ENCODE measurements around the gene PACS2. TPM values are rescaled to one million over a fixed set of nuclear protein-coding genes. Genes with fewer than 3 reads are reported as not detected.
"Not testable (repeated sequence)": the region's sequence is repeated elsewhere in the genome, so short reads cannot be mapped to it uniquely, and the experiment has no call there.

Gene PACS2
- total RNA-seq, 1 donor: 27.0 TPM

GRCh38 chr14:105316968-105317510 lies 2.5 kb downstream of the PACS2 start:
- no peak overlapping the region for H3K4me3 ChIP-seq (ENCODE audit: low read length)
- H3K27me3 ChIP-seq (ENCODE audit: insufficient read depth, low read length): no peaks in the 10 kb centered on the region
- peaks cover 30% of the 10 kb centered on the region for H3K4me1 ChIP-seq (ENCODE audit: insufficient read depth, low read length)
- no peaks in the 10 kb centered on the region for H3K9me3 ChIP-seq (ENCODE audit: low read depth, low read length)

GRCh38 chr14:105317546-105317945 lies 3.0 kb downstream of the PACS2 start:
- H3K4me1 ChIP-seq (ENCODE audit: insufficient read depth, low read length): peaks cover 30% of the 10 kb centered on the region
- H3K9me3 ChIP-seq (ENCODE audit: low read depth, low read length): no peaks in the 10 kb centered on the region
- H3K27me3 ChIP-seq (ENCODE audit: insufficient read depth, low read length): no peaks in the 10 kb centered on the region
- H3K4me3 ChIP-seq (ENCODE audit: low read length): no peak overlapping the region

- Histone ChIP-seq H3K9me3 (ENCODE audit: low read depth, low read length) (no peaks in the 10 kb centered on the region), H3K4me1 (ENCODE audit: insufficient read depth, low read length) (no peaks in the 10 kb centered on the region), H3K4me3 (ENCODE audit: low read length) (no peak overlapping the region), H3K27me3 (ENCODE audit: insufficient read depth, low read length) (no peaks in the 10 kb centered on the region)
Measured at GRCh38 chr14:105322791-105323556, 8.4 kb downstream of the PACS2 start.

GRCh38 chr14:105323663-105324062 lies 9.1 kb downstream of the PACS2 start:
- Histone ChIP-seq H3K9me3 (ENCODE audit: low read depth, low read length) (no peaks in the 10 kb centered on the region), H3K4me1 (ENCODE audit: insufficient read depth, low read length) (no peaks in the 10 kb centered on the region), H3K4me3 (ENCODE audit: low read length) (no peak overlapping the region), H3K27me3 (ENCODE audit: insufficient read depth, low read length) (no peaks in the 10 kb centered on the region)

- Histone ChIP-seq H3K9me3 (ENCODE audit: low read depth, low read length) (no peaks in the 10 kb centered on the region), H3K4me1 (ENCODE audit: insufficient read depth, low read length) (no peaks in the 10 kb centered on the region), H3K4me3 (ENCODE audit: low read length) (no peak overlapping the region), H3K27me3 (ENCODE audit: insufficient read depth, low read length) (no peaks in the 10 kb centered on the region)
Measured at GRCh38 chr14:105324080-105324778, 9.7 kb downstream of the PACS2 start.

- Histone ChIP-seq H3K4me1 (ENCODE audit: insufficient read depth, low read length) (no peaks in the 10 kb centered on the region), H3K9me3 (ENCODE audit: low read depth, low read length) (no peaks in the 10 kb centered on the region), H3K27me3 (ENCODE audit: insufficient read depth, low read length) (no peaks in the 10 kb centered on the region), H3K4me3 (ENCODE audit: low read length) (no peak overlapping the region)
Measured at GRCh38 chr14:105324871-105325270, 10.3 kb downstream of the PACS2 start.

- H3K4me3 ChIP-seq (ENCODE audit: low read length): no peak overlapping the region
- H3K27me3 ChIP-seq (ENCODE audit: insufficient read depth, low read length): no peaks in the 10 kb centered on the region
- H3K4me1 ChIP-seq (ENCODE audit: insufficient read depth, low read length): peaks cover 3% of the 10 kb centered on the region
- no peaks in the 10 kb centered on the region for H3K9me3 ChIP-seq (ENCODE audit: low read depth, low read length)
Measured at GRCh38 chr14:105325303-105325702, 10.8 kb downstream of the PACS2 start.

GRCh38 chr14:105325716-105326567 lies 11.4 kb downstream of the PACS2 start:
- H3K9me3 ChIP-seq (ENCODE audit: low read depth, low read length): no peaks in the 10 kb centered on the region
- H3K27me3 ChIP-seq (ENCODE audit: insufficient read depth, low read length): no peaks in the 10 kb centered on the region
- H3K4me3 ChIP-seq (ENCODE audit: low read length): no peak overlapping the region
- peaks cover 8% of the 10 kb centered on the region for H3K4me1 ChIP-seq (ENCODE audit: insufficient read depth, low read length)

- Histone ChIP-seq H3K9me3 (ENCODE audit: low read depth, low read length) (no peaks in the 10 kb centered on the region), H3K4me1 (ENCODE audit: insufficient read depth, low read length) (peaks cover 9% of the 10 kb centered on the region), H3K4me3 (ENCODE audit: low read length) (no peak overlapping the region), H3K27me3 (ENCODE audit: insufficient read depth, low read length) (no peaks in the 10 kb centered on the region)
Measured at GRCh38 chr14:105326568-105326867, 12.0 kb downstream of the PACS2 start.

GRCh38 chr14:105326891-105327694 lies 12.5 kb downstream of the PACS2 start:
- H3K9me3 ChIP-seq (ENCODE audit: low read depth, low read length): no peaks in the 10 kb centered on the region
- H3K4me3 ChIP-seq (ENCODE audit: low read length): no peak overlapping the region
- H3K4me1 ChIP-seq (ENCODE audit: insufficient read depth, low read length): peaks cover 13% of the 10 kb centered on the region
- no peaks in the 10 kb centered on the region for H3K27me3 ChIP-seq (ENCODE audit: insufficient read depth, low read length)

- not testable (repeated sequence) for H3K9me3 ChIP-seq (ENCODE audit: low read depth, low read length); H3K4me3 ChIP-seq (ENCODE audit: low read length); H3K27me3 ChIP-seq (ENCODE audit: insufficient read depth, low read length)
- peaks cover 16% of the 10 kb centered on the region for H3K4me1 ChIP-seq (ENCODE audit: insufficient read depth, low read length)
Measured at GRCh38 chr14:105327695-105328045, 13.1 kb downstream of the PACS2 start.

GRCh38 chr14:105328070-105328677 lies 13.6 kb downstream of the PACS2 start:
- H3K4me3 ChIP-seq (ENCODE audit: low read length): no peak overlapping the region
- H3K9me3 ChIP-seq (ENCODE audit: low read depth, low read length): no peaks in the 10 kb centered on the region
- H3K4me1 ChIP-seq (ENCODE audit: insufficient read depth, low read length): peaks cover 16% of the 10 kb centered on the region
- no peaks in the 10 kb centered on the region for H3K27me3 ChIP-seq (ENCODE audit: insufficient read depth, low read length)

GRCh38 chr14:105328678-105329390 lies 14.3 kb downstream of the PACS2 start:
- no peaks in the 10 kb centered on the region for H3K9me3 ChIP-seq (ENCODE audit: low read depth, low read length)
- no peak overlapping the region for H3K4me3 ChIP-seq (ENCODE audit: low read length)
- peaks cover 16% of the 10 kb centered on the region for H3K4me1 ChIP-seq (ENCODE audit: insufficient read depth, low read length)
- H3K27me3 ChIP-seq (ENCODE audit: insufficient read depth, low read length): no peaks in the 10 kb centered on the region

Data from mononuclear cell (primary cell).